A549 treated with Mapracorat at 1 μM for 4 hours (cell line): Measurements from ENCODE around the gene APOBEC3A. TPM values are rescaled to one million over a fixed set of nuclear protein-coding genes. Genes with fewer than 3 reads are reported as not detected.

Experiments used
- total RNA-seq: library from RNA; stranded (reverse); fragments of 200-300 nt; extraction: Qiagen RNA extraction; gene quantifications from 5 replicates; pipeline ENCODE4 v1.2.3, GENCODE V29; 2022

APOBEC3A gene
- not detected in 5 replicates for total RNA-seq

DNA sequence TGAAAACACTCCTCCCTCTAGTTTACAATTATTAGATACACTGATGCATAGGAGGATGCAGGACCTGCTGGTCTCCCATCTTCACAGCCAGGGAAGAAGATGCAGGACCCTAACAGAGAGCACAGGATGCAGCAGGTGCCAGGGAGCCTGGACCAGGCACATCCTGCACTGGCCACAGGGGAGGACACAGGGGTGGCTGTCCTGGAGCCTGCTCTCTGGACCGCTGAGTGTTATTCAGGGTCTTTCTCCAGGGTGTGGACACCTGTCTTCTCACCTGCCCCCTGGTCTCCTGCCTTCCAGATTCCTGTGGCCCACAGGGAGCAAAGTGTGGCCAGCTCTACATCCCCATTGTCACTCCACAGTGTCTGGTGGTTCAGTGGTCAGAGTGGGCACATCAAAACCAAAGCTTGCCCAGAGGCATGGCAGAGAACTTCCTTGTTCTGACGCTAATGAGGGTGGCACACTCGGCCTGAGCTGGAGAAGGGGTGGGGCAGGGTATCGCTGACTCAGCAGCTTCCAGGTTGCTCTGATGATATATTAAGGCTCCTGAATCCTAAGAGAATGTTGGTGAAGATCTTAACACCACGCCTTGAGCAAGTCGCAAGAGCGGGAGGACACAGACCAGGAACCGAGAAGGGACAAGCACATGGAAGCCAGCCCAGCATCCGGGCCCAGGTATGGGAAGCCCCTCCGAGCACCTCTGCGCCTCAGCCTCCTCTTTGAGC is at the start of gene APOBEC3A:
Gene APOBEC3A (plus strand): TSS at position 564 of the 725 bp plus-strand sequence. CDS start 83 bp downstream, at position 647.

DNA sequence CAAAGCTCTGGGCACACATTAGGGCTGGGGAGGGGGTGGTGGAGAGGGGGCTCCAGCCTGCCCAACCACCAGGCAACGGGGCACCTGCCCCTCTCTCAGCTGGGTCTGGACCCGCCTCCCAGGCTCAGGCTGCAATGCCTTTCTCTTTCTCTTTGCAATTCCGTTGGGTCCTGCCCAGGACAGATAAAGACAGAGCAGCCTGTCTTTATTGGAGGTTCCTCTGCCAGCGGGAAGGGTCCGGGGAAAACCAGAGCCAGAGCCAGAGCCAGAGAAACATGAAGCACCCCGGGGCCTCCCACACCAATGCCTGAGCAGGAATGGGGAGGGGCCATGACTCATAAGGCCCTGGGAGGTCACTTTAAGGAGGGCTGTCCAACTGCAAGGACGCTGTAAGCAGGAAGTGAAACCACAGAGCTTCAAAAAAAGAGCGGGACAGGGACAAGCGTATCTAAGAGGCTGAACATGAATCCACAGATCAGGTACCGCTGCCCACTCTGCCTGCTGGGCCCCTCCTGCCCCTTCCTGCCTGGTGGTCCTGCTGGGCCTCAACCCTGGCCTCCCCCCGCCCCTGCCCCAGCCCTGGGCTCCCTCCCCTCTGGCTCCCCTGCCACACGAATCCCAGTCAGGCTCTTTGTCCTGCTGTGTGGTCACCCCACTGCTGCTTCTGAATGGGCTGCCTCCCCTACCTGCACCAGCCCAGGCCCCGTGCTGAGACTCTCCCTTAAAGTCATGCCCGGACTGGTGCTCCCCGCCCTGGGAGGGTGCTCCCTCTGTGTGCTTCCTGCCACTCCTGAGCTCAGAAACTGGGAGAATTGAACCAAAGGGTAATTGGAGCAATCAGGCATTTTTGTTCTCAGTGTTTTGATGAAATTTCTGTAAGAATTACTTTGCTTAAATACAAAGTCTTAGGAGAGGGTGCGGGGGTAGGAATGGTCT is 24.9 kb downstream of the APOBEC3A start, which contains the start of gene APOBEC3B:
Gene APOBEC3B (plus strand): TSS at position 356 of the 936 bp plus-strand sequence. CDS start 107 bp downstream, at position 463.

Other genes with a start within 250 kb of the APOBEC3A start
- 22.9 to 39.1 TPM (median 37.9 TPM) in 5 replicates for gene SUN2, start 201.6 kb upstream of the APOBEC3A start, total RNA-seq
- gene DNAL4, start 163.5 kb upstream of the APOBEC3A start, total RNA-seq = 6.9 to 11.4 TPM (median 10.6 TPM) in 5 replicates
- gene NPTXR, start 113.6 kb upstream of the APOBEC3A start, total RNA-seq = 8.6 to 10.9 TPM (median 9.9 TPM) in 5 replicates
- gene CBX6, start 85.4 kb upstream of the APOBEC3A start, total RNA-seq = 21.9 to 31.8 TPM (median 28.4 TPM) in 5 replicates
- gene APOBEC3B, start 24.7 kb downstream of the APOBEC3A start, total RNA-seq = 27.0 to 32.6 TPM (median 28.8 TPM) in 5 replicates
- gene APOBEC3C, start 56.6 kb downstream of the APOBEC3A start, total RNA-seq = 25.4 to 29.0 TPM (median 27.5 TPM) in 5 replicates
- 0.08 to 0.55 TPM (median 0.20 TPM) in 4 of 5 replicates, not detected in the other for gene APOBEC3D, start 63.5 kb downstream of the APOBEC3A start, total RNA-seq
- 1.6 to 2.4 TPM (median 2.2 TPM) in 5 replicates for gene APOBEC3F, start 83.3 kb downstream of the APOBEC3A start, total RNA-seq
- not detected in 5 replicates for gene APOBEC3G, start 119.7 kb downstream of the APOBEC3A start, total RNA-seq
- gene APOBEC3H, start 139.6 kb downstream of the APOBEC3A start, total RNA-seq = 0.14 to 0.65 TPM (median 0.63 TPM) in 3 of 5 replicates, not detected in the others
- 0.84 to 1.6 TPM (median 1.0 TPM) in 5 replicates for gene CBX7, start 195.1 kb downstream of the APOBEC3A start, total RNA-seq